Measurements from ENCODE around the gene IL16.

IL16 gene

DNA sequence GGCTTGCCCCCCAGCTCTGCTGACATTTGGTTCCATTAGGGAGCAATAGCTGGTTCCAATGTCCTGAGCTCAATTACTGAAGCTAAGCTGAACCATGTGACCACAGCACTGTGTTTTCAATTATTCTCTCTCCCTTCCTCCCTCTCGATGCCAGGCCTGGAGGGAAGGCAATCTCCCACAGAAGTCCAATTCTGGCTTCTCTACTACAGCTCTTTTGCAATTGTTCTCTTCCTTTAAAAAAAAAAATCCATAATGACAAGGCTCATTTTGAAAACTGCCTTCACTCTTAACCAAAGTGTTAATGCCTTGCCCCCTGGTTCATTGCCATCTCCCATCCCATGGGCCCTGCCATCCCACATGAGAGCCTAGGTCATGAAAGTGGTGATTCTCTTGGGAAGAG, 24.8 kb downstream of the IL16 start:
- Histone ChIP-seq H3K36me3 (ENCODE audit: insufficient read depth) (no peaks in the 10 kb centered on the region), H3K27ac (no peak overlapping the region), H3K9ac (no peak overlapping the region), H3K4me3 (IDR thresholded peaks at IDR 0.05; ENCODE audit: insufficient read depth, low read depth, low read length) (no peak overlapping the region), H4K20me1 (ENCODE audit: insufficient read depth) (no peaks in the 10 kb centered on the region), H3K27me3 (ENCODE audit: insufficient read depth, low read depth) (no peaks in the 10 kb centered on the region), H3K4me2 (no peak overlapping the region), H3K79me2 (ENCODE audit: insufficient read depth, low read depth) (no peaks in the 10 kb centered on the region), H3K4me1 (ENCODE audit: low read depth, poor library complexity, severe bottlenecking) (no peaks in the 10 kb centered on the region), H2AFZ (ENCODE audit: low read depth) (no peak overlapping the region)
- TF ChIP-seq CTCF (conservative IDR thresholded peaks at IDR 0.05; ENCODE audit: low read depth, low read length), result no peak

DNA sequence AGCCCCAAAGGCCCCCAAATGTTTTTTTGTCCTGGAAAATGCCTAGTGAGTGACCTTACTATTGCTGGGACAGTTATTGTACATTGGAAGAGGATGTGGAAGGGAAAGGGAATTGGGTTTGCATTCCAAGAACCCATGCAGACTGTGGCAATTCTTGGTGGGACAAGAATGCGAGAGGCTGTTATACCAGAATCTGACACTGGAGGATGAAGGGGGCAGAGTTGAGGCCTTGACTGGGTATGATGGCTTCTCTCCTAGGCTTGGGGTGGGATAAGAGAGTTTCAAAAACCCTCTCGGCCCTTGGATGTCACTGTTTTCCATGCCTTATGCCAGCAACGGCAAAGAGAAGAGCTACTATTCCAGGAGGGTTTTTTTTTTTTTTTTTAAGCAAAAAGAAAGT, 25.3 kb downstream of the IL16 start:
- no peaks in the 10 kb centered on the region for H3K27me3 ChIP-seq (ENCODE audit: insufficient read depth, low read depth)
- no peaks in the 10 kb centered on the region for H3K36me3 ChIP-seq (ENCODE audit: insufficient read depth)

DNA sequence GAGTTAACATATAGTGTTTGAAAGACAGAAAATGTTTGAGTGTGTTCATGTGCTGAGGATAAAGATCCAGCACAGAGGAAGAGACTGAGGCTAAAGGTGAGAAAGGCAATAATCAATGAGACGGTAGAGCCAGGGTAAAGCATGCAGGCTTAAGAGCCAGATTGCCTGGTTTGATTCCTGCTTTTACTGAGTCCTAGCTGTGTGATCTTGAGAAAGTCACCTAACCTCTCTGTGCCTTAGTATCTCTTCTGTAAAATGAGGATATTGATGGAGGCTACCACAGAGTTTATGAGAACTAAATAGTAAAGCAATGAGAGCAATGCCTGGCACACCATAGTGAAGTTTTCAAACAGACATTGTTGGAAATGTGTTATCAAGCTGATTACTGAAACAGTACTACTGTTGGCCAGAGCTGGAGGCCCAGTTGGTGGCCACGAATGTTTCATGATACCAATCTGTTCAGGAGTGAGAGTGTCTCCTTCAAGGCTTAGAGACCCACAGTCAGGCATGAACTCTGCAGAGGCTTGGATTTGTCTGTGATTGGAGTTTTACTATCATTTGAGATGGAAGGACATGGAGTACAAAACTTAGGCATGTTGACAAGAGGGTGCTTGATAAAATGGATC, 26.8 kb downstream of the IL16 start:
- H3K4me3 ChIP-seq (IDR thresholded peaks at IDR 0.05; ENCODE audit: insufficient read depth, low read depth, low read length), result no peak overlapping the region
- no peaks in the 10 kb centered on the region for H4K20me1 ChIP-seq (ENCODE audit: insufficient read depth)
- no peak overlapping the region for H2AFZ ChIP-seq (ENCODE audit: low read depth)
- H3K27me3 ChIP-seq (ENCODE audit: insufficient read depth, low read depth), result no peaks in the 10 kb centered on the region
- H3K79me2 ChIP-seq (ENCODE audit: insufficient read depth, low read depth), result no peaks in the 10 kb centered on the region
- H3K4me2 ChIP-seq, result no peak overlapping the region
- H3K4me1 ChIP-seq (ENCODE audit: low read depth, poor library complexity, severe bottlenecking), result no peaks in the 10 kb centered on the region
- H3K36me3 ChIP-seq (ENCODE audit: insufficient read depth), result no peaks in the 10 kb centered on the region
- H3K27ac ChIP-seq, result no peak overlapping the region
- no peak overlapping the region for H3K9ac ChIP-seq
- TF ChIP-seq CTCF (conservative IDR thresholded peaks at IDR 0.05; ENCODE audit: low read depth, low read length), result no peak

More for the DNA sequence above, 25.3 kb downstream of the IL16 start:
- Histone ChIP-seq H3K4me2 (no peak overlapping the region), H3K27ac (no peak overlapping the region), H4K20me1 (ENCODE audit: insufficient read depth) (no peaks in the 10 kb centered on the region), H2AFZ (ENCODE audit: low read depth) (no peak overlapping the region), H3K4me3 (IDR thresholded peaks at IDR 0.05; ENCODE audit: insufficient read depth, low read depth, low read length) (no peak overlapping the region), H3K9ac (no peak overlapping the region), H3K79me2 (ENCODE audit: insufficient read depth, low read depth) (no peaks in the 10 kb centered on the region), H3K4me1 (ENCODE audit: low read depth, poor library complexity, severe bottlenecking) (no peaks in the 10 kb centered on the region)
- no peak for TF ChIP-seq CTCF (conservative IDR thresholded peaks at IDR 0.05; ENCODE audit: low read depth, low read length)

- Histone ChIP-seq H3K79me2 (ENCODE audit: insufficient read depth, low read depth) (no peaks in the 10 kb centered on the region), H2AFZ (ENCODE audit: low read depth) (no peak overlapping the region), H3K27ac (no peak overlapping the region), H3K4me3 (IDR thresholded peaks at IDR 0.05; ENCODE audit: insufficient read depth, low read depth, low read length) (no peak overlapping the region), H3K36me3 (ENCODE audit: insufficient read depth) (no peaks in the 10 kb centered on the region), H3K4me1 (ENCODE audit: low read depth, poor library complexity, severe bottlenecking) (no peaks in the 10 kb centered on the region), H3K9ac (no peak overlapping the region), H4K20me1 (ENCODE audit: insufficient read depth) (no peaks in the 10 kb centered on the region), H3K27me3 (ENCODE audit: insufficient read depth, low read depth) (no peaks in the 10 kb centered on the region), H3K4me2 (no peak overlapping the region)
- TF ChIP-seq CTCF (conservative IDR thresholded peaks at IDR 0.05; ENCODE audit: low read depth, low read length), result no peak
Observed at GRCh38 chr15:81224232-81224631, 27.6 kb downstream of the IL16 start.
